NCI-H2227 (cell line): ENCODE data around the gene MACROD1.

Experiments used
- DNase-seq: peaks from one replicate; lab custom pipeline; 2025; ENCODE audit not compliant: unreplicated experiment; lab: John Stamatoyannopoulos, UW

Gene MACROD1, protein sequence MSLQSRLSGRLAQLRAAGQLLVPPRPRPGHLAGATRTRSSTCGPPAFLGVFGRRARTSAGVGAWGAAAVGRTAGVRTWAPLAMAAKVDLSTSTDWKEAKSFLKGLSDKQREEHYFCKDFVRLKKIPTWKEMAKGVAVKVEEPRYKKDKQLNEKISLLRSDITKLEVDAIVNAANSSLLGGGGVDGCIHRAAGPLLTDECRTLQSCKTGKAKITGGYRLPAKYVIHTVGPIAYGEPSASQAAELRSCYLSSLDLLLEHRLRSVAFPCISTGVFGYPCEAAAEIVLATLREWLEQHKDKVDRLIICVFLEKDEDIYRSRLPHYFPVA

DNA sequence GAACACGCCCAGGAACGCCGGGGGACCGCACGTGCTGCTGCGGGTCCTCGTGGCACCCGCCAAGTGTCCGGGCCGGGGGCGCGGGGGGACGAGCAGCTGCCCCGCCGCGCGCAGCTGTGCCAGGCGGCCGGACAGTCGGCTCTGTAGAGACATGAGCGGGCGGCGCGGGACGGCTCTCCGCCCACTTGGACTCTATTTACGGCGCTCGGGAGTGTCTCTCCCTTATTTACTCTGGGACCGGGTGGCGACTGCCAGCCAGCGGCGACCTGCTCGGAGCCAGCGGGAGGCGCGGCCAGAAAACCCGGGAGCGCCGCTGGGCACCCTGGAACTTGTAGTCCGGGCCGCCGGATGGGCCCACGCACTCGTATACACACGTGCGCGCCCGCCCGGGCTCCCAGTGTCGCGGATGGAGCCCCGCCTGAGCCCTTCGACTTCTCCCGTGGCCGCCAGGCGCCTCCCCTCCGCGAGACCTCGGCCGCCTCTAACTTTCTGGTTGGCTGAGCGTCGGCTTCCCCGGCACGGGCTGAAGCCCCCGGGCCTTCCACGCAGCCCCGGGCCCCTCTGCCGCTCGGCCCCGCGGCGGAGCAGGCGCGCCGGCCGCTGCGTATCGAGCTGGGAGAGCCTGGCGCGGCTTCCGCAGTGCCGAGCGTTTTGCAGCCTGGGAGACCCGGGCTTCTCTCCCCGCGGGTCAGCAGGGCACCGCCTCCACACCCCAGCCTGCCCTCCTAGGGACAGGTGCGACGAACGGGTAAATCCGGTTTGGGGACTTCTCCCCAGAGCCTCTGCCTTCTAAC lies at the start of gene MACROD1:
TSS of gene MACROD1 (minus strand) at position 272 of the 794 bp plus-strand sequence. CDS start at position 153, 119 bp downstream.
- peak; percentile 83 for DNase-seq

DNA sequence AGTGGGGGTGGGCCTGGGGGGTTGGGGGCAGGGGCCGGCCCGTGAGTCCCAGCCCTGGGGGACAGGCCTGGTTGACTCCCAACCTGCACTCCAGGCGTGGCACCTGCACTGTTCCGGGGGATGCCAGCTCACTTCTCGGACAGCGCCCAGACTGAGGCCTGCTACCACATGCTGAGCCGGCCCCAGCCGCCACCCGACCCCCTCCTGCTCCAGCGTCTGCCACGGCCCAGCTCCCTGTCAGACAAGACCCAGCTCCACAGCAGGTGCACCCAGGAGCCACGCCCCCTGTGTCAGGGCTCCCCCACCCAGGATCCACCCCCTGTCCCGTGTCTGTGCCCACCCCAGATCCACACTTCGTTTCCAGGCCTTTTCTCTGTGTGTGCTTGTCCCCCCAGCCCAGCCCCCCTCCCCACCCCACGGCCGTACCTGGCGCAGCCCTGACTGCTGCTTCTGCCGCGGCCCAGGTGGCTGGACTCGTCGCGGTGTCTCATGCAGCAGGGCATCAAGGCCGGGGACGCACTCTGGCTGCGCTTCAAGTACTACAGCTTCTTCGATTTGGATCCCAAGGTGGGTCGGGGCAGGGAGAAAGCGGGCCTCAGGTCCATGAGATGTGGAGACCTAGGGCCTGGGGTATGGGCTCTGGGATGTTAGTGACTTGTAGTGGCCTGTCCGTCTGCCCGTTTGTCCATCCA lies 45.4 kb upstream of the MACROD1 start:
- no peak for DNase-seq

DNA sequence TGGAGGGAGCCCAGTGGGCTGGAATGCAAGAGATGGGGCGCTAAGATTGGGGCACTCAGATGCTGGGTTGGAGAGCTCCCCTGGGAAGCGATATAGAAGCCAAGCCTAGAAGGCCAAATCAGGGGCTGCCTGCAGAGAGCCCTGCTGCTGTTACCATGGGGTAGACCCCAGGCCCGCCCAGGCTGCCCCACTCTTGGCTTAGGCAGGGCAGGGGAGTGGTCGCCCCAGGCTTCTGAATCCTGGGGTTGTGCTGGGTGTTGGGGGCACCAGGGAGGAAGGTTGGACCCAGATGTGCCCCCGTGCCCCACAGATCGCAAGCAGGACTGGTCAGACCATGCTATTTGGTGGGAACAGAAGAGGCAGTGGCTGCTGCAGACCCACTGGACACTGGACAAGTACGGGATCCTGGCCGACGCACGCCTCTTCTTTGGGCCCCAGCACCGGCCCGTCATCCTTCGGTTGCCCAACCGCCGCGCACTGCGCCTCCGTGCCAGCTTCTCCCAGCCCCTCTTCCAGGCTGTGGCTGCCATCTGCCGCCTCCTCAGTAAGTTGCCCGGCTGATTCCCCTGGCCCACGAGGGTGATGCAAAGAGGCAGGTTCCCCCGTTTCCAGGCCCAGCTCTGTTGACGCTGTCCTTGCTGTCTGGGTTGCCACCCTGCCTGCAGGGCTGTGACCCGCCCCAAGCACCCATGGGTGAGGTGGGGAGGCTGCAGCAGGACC lies 44.5 kb upstream of the MACROD1 start:
- DNase-seq: no peak

DNA sequence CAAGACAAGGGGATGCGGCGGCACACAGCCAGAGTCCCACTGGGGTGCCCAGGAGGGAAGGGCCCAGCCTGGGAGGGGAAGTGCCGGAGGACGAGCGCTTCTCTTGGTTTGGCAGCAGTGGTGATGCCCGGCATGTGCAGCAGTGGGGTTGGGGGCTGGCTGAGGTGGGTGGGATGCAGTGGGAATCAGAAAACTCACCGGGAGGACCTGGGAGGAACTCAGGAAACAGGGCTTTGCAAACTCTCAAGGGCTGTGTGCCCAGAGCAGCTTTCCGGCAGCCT lies 43.6 kb upstream of the MACROD1 start:
- no peak for DNase-seq

DNA sequence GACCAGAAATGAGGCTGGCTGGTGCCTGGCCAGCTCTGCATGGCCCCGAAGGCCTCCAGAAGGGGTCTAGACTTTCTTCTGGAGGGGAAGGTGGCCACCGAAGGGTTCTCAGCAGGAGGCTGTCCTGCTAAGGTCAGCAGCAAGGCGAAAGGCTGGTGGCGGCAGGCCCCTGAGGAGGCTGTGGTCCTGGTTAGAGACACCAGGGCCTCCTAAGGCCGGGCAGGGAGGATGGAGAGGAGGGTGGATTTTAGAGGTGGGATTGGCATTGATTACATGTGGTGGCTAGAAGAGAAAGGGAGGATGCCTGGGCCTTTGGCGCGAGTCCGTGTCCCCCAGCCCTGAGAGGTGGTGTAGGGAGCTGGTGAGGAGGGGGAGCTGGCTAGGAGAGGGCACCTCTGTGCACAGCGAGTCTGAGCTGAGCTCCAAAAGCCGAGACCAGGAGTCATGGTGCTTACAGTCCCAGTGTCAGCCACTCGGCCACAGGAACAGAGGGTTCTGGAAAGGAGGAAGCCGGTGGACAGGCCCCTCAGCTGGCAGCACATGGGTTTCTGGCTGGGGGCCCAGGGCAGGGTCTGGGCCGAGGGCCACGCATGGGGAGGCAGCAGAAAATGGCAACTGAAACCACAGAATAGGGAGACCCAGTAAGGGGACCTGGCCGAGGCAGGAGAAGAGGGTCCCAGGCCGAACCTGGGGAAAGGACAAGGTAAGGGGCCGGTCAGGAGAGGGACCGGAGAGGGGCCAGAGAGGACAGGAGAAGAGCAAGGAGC lies 43.1 kb upstream of the MACROD1 start:
- no peak for DNase-seq

DNA sequence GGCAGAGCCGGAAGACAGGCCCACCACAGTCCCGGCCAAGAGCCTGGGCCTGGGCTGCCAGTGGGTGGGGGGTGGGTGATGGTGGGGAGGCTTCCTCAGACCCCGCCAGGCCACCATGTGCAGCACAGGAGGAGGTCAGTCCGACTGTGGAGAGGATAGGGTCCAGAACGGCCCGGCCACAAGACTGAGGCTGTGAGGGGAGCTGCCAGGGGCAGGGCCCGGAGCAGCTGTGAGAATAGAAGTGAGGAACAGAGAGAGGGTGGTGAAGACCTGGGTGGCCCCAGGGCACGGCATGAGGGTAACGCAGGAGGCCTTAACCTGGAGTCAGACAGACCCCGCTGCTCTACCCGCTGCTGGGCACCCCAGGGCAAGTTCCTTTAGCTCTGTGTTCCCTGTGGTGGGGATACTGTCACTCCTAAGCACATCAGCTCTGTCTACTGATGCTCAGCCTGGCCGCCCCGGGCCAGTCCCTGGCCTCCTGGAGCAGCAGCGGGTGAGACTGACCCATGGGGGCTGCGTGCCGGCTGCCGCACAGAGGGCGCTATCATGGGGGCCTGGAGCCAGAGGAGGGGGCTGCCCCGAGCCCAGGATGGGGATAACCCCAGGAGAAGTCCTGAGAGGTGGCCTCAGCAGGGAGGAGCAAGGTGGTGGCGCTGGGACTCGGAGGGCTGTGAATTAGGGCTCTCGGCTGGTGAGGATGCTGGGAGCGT lies 42.3 kb upstream of the MACROD1 start:
- no peak for DNase-seq

DNA sequence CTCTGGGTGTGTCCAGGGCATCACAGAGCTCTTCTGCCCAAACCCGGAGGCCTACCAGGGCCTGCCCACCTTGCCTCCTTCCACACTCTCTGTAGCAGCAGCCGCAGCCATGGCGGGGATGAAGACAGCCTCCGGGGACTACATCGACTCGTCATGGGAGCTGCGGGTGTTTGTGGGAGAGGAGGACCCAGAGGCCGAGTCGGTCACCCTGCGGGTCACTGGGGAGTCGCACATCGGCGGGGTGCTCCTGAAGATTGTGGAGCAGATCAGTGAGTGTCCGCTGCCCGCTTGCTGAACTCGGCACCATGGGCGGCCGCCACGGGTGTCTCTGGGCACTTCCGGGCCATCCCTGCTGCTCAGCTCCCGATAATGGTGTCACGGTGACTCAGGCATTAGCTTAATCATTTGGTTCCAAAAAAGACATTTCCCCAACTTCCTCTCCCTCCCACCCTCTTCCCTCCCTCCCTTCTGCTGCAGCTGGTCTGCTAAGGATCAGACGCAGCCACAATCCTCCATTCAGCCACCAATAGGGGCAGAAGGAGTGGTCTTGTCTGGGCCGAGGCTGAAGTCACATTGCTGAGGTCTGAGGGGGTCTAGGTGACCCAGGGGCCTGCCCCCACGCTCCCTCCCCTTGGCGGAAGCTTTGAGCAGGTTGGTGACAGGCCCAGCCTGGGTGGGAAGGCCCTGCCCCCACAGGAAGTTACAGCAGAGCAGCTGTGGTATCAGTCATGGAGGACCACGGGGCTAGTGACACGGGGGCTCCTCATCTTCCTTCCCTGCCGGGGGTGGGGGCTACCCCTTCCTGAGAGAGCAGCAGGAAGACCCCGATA lies 41.6 kb upstream of the MACROD1 start:
- no peak for DNase-seq

DNA sequence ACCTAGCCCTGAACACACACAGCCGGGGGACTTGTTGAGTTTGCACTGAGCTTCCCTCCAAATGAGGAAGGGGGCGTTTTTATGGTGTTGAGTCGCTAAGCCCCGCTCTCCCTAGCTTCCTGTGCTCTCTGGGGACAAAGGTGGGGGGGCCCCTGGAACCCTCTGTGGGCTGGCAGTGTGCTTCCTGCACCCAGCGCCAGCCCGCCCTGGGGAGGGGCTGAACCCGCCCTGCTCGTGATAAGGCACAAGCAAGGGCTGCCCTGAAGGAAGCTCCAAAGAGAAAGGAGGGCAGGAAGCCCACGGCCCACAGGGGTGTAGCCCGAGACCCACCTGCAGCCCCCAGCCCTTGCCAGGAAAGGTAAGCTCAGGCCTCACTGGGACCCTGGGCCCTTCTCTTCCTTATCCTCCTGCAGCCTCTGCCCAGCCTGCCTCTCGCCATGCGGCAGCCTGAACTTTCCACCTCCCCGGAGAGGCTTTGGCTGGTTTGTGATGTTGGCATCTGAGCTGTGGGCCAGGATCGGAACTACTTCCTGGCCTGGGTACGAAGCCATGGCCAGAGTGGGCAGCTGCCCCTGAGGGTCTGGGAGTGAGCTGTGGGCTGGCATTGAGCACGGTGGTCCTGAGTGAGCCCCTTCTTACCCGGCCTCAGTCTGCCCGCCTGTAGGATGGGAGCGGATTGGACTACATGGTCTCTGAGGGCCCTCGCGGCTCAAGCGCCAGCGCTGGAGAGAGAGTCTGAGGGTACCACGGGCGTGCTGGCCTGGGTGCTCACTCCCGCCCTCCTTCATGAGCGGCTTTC lies 40.7 kb upstream of the MACROD1 start, which contains the start of gene FERMT3:
TSS of gene FERMT3 (plus strand) at position 265 of the 799 bp plus-strand sequence. CDS start 644 bp downstream, outside the sequence.
- no peak for DNase-seq

DNA sequence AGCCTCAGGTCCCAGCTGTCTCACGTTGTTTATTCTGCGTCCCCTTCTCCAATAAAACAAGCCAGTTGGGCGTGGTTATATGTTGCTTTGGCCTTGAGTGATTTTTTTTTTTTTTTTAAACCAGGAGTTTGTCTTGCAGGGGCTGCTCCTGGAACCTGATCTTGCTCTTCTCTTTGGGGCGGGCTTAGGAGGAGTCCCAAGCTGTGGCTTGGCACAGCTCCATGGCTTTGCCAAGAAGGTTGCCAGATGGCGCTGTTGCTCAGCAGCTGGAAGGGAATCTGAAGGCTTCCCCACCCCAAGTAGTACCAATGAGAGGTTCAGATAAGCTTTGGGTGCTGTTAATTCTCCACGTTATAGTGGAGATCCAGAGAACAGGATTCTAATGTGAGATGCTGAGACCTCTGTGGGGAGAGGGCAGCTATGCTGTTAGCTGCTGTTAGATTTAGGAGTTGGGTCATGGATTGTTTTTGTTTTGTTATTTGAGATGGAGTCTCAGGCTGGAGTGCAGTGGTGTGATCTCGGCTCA lies 38.6 kb upstream of the MACROD1 start:
- DNase-seq: peak; percentile 88

DNA sequence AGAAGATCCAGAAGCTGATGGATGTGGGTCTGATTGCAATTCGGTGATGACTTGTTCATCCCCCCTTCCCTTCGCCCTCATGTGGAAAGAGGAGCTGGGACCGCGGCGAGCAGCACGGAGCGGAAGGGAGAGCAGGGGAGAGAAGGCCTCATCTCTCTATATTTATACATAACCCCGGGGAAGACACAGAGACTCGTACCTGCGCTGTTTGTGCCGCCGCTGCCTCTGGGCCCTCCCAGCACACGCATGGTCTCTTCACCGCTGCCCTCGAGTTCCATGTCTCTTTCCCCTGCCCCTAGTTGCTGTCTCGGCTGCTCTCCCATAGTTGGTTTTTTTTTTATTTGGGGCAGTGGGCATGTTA lies 38.1 kb upstream of the MACROD1 start:
- no peak for DNase-seq

DNA sequence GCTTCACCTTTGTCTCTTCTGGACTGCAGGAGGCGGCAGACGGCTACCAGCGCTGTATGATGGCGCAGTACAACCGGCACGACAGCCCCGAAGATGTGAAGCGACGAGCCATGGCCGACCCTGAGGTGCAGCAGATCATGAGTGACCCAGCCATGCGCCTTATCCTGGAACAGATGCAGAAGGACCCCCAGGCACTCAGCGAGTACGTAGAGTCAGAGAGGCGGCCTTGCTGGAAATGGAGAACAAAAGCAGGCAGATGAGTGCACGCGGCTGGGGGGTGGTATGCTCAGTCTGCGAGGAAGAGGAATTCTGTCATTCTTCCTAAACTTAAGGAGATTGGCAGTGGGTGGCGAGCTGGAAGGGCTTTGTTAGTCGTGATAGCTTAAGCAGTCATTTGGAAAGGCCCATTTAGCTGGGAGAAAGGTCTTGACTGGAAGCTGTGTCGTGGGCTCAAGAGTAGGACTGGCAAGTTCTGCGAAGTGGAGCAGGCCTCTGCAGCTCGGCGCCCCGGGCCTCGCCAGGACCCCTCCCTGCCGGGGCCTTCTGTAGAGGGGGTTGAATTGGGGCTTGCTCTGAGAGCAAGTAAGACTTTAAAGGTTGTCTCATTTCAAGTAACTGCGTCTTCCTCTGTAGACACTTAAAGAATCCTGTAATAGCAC lies 37.6 kb upstream of the MACROD1 start:
- no peak for DNase-seq

DNA sequence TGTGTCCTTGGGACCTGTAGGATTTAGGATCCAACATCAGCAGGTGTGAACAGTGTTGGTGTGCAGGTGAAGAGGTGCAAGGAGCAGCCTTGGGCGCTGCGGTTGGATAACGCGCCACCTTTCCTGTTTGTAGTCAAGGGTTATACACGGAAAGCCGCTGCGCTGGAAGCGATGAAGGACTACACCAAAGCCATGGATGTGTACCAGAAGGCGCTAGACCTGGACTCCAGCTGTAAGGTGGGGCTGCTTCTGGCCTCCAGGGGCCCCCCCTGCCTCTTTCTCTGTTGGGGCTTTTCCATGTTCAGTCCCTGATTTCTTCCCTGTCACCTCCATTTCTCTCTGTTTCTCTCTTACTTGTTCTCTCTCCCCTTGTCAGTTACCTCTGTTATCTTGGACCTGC lies 37.1 kb upstream of the MACROD1 start:
- DNase-seq: no peak

DNA sequence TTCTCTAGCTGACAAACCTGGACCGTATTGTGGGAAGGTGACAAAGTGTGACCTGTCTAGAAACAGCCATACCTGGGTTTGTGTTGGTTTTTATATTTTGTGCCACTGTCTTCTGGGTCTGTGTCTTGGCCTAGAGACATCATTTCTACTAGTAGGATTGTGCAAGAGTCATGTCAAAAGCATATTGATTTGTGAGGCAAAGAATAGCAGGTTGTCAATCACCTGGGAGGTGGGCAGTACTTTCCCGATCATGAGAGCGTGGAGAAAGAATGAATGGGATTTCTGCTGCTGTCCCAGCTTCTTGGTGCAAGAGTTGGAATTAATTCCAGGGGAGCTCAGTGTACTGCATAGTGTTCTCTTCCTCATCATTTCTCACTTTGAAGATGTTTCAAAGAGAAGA lies 35.6 kb upstream of the MACROD1 start:
- DNase-seq: no peak

DNA sequence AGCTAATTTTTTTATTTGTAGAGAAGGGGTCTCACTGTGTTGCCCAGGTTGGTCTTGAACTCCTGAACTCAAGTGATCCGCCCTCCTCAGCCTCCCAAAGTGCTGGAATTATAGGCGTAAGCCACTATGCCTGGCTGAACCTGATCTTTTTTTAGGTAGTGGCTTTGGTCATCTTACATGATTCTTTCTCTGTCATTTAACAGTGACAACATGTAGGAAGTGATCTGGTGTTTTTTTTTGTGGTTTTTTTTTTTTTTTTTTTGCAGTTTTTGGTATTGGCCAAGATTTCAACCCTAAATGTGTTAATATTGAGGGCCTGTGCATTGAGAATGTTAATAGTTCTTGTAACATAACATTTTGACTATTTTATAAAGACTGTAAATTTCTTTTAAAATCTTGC lies 32.6 kb upstream of the MACROD1 start:
- no peak for DNase-seq

DNA sequence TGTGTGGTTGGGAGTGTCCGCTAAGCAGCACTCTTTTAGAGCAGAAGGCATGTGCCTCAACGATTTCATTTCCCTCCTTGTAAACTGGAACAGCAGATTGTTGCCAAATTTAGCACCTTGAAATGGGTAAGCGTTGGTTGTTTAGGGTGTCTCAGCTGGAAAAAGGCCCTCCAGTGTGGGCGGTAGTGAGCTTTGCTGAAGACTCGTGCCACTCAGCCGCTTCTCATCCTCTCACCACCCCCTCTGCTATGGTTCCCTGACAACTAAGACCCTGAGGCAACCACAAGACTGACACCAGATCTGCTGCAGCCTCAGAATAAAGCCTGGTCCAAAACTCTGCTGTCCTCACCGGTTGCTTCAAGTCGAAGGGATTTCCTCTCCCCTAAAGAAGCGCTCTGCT lies 30.7 kb upstream of the MACROD1 start:
- DNase-seq: no peak

DNA sequence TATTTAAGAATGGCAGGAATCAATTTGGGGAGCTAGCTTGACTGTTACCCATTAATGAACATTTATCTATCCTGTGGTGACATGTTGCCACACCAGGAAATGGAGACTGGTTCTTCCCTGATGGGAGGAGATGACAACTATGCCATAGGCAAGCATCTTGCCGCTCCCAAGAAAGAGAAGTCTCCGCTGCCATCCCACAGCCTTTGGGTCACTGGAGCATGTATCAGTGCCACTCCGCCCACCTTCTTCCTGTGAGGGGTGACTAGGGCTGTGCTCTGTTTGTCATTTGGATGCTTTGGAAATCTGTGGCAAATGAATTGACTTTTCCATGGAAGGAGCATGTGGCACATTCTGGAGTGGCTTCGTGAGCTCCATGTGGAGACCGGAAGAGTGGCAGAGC lies 26.5 kb upstream of the MACROD1 start:
- DNase-seq: no peak

DNA sequence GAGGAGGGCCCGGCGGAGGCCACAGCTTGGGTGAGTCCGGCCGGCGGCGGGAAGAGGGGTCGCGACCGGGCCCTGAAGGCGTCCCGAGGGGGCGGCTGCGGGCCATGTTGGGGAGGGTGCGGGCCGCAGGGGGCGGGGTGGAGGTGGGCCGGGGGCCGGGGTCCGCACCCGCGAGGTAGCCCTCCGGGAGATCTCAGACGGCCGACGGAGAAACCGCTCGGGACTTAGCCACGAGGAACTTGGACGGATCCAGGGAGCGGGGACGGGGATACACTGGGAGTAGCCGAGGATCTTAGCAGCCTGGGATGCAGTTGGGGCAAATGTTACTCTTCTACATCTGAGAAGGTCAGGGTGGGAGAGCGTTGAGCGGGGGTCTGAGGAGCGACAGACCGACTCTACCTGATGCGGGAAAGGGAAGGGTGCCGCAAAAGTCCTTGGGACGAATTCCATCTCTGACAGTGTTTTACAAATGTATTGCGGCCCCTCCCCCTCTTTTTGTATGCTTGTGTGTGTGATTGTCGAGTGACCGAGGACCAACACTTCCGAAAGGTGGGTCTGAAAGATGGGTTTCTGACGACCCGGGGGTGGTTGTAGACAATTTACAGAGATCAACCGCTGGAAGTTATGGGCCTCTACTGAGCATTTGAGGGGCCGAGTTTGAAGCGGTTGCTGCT lies 20.7 kb upstream of the MACROD1 start:
- peak; percentile 56 for DNase-seq
